ENCODE results near the gene TUBA3D.
"Not testable (repeated sequence)": the region's sequence is repeated elsewhere in the genome, so short reads cannot be mapped to it uniquely, and the experiment has no call there.

TUBA3D gene

GRCh38 chr2:131514408-131515166 lies 38.7 kb downstream of the TUBA3D start:
- not testable (repeated sequence) for DNase-seq (ENCODE audit: low spot score)

GRCh38 chr2:131515235-131515634 lies 39.3 kb downstream of the TUBA3D start:
- DNase-seq (ENCODE audit: low spot score), result not testable (repeated sequence)

DNA sequence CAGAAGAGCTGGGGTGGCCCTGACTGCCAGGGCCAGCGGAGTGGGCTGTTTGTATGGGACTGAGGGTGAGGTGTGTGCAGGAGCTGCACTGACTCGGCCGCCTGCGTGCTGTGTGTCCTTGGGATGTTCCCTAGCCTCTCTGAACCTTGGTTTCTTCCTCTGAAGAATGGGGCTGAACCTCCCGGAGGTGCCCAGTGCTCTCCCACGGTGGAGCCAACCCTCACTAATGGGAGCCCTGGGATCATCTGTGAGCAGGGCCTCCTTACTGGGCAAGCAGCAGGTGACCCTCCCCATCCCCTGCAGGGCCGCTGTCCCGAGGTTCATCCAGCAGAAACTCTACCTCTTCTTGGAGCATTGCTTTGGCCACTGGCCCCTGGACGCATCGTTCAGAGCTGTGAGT lies 40.1 kb downstream of the TUBA3D start:
- no peak for DNase-seq (ENCODE audit: low spot score)

- DNase-seq (ENCODE audit: low spot score), result not testable (repeated sequence)
Observed at GRCh38 chr2:131516621-131517020, 40.7 kb downstream of the TUBA3D start.

- DNase-seq (ENCODE audit: low spot score), result no peak
Observed at GRCh38 chr2:131517106-131517831, 41.4 kb downstream of the TUBA3D start.

DNA sequence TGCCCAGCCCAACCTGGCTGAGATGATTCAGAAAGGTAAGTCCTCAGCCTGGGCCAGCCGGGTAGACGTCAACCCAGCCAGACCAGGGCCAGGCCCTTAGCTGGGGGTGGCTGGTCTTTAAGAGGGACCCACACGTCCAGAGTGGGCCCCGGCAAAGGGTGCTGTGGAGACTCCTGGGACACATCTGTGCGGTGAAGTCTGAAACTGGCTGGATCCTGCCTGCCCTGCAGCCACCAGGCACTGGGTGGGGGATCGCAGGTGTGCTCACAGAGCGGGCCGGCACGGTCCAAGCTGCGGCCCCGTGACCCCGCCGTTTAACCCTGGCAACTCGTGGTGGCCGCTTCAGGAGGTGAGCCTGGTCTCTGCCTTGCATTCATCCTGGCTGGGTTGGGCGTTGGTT lies 41.9 kb downstream of the TUBA3D start:
- DNase-seq (ENCODE audit: low spot score), result not testable (repeated sequence)

GRCh38 chr2:131518531-131518930 lies 42.6 kb downstream of the TUBA3D start:
- not testable (repeated sequence) for DNase-seq (ENCODE audit: low spot score)

- DNase-seq (ENCODE audit: low spot score), result no peak
Observed at GRCh38 chr2:131519466-131519865, 43.5 kb downstream of the TUBA3D start.

DNA sequence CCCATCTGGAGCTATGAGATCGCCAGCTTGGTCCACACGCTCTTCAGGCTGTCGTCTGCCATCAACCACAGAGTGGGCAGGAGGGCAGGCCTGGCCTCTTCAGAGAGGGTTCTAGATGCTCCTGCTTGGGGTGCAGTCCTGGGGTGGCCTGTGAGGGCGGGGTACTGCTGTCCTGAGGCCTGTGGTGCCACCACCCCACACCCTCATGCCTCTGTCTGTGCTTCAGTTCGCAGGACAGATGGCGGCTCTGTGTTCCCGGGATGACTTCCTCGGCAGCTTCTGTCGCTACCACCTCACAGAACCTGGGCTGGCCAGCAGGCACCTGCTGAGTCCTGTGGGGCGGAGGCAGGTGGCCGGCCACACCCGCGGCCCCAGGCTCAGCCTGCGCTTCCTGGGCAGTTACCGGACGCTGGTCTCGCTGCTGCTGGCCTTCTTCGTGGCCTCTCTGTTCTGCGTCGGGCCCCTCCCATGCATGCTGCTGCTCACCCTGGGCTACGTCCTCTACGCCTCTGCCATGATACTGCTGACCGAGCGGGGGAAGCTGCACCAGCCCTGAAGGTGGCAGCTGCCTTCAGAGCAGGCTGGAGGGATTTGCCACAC lies 44.1 kb downstream of the TUBA3D start:
- DNase-seq (ENCODE audit: low spot score), result not testable (repeated sequence)

- DNase-seq (ENCODE audit: low spot score), result no peak
Observed at GRCh38 chr2:131520526-131520925, 44.6 kb downstream of the TUBA3D start.

DNA sequence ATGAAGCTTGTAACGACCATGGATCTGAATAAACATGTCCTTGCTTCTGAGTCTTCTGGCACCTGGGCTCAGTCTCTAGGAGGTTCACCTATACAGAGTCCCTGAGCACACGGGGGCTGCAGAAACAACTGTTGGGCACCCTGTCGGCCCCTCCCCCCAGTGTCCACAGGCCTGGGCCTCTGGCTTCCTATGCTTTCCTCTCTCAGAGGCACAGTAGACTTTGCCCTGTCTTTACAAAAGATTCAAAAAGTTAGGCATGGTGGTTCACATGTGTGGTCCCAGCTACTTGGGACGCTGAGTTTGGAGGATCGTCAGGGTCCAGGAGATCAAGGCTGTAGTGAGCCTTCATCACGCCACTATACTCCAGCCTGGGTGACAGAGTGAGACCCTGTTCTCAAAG lies 45.6 kb downstream of the TUBA3D start:
- DNase-seq (ENCODE audit: low spot score), result not testable (repeated sequence)

DNA sequence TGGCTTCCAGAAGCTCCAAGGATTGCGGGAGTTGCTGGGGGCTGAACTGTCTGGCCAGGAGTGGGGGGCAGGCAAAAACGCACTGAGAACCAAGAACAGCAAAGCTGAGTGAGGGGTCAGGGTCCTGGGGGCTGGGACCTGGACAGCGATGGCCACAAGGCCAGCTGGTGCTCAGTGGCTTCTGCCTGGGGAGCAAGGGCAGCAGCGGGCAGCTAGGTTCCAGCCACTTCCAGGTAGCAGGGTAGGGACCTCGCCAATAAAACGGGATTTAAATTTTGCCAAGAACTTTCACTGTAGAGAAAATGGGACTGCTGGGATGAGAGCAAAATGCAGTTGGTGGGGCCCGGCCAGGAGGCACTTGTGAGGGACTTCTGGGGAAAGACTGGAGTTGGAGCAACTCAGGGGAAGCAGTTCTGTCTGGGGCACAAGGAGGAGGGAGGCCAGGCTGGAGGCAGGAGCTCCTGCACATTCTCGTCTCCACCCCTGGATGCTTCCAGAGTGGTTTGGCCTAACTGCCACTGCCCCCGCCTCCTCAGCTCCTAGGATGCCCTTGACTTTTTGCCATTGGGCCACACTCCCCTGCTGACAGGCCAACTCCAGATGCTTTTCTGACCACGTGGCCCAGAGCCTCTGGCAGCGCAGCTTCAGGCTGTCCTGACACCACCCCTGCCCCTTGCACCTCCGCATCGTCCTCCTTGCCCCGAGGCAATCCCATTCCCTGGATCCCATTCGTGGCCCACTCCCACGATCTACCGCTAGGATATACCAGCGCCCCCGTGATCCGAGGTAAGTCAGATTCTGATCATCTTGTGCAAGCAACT lies 46.3 kb downstream of the TUBA3D start:
- DNase-seq (ENCODE audit: low spot score), result peak; percentile 5

GRCh38 chr2:131525256-131525655 lies 49.3 kb downstream of the TUBA3D start:
- not testable (repeated sequence) for DNase-seq (ENCODE audit: low spot score)

- DNase-seq (ENCODE audit: low spot score), result not testable (repeated sequence)
Observed at GRCh38 chr2:131527131-131528001, 51.4 kb downstream of the TUBA3D start, which contains the start of gene CCDC74A. CCDC74A (plus strand) TSS chr2:131527888; CDS start chr2:131527971, 83 bp downstream.

GRCh38 chr2:131528981-131529863 lies 53.3 kb downstream of the TUBA3D start:
- not testable (repeated sequence) for DNase-seq (ENCODE audit: low spot score)

- DNase-seq (ENCODE audit: low spot score), result not testable (repeated sequence)
Observed at GRCh38 chr2:131529864-131530445, 54.0 kb downstream of the TUBA3D start.

DNA sequence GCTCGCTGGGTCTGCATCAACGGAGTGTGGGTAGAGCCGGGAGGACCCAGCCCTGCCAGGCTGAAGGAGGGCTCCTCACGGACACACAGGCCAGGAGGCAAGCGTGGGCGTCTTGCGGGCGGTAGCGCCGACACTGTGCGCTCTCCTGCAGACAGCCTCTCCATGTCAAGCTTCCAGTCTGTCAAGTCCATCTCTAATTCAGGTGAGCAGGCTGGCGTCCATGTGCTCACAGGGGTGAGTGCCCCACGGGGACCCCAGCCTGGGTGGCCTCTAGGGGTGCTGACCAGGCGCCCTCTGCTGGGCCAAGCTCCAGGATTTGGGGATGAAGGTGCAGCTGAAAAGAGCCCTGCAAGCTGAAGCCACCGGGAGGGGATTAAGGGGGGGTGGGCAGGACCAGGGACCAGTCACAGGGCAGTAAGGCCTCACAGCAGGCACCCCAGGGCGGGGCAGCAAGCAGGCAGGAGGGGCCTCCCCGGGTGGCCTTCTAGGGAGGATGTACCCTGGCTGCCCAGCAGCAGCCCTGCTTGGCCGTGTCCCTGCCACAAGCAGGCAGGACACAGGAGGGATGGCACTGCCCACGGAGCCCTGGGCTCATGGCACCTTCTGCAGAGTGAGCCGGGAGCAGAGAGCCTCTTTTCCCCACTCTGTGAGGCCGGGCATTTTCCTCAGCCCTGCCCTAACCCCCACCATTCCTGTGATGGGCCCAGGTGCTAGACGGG lies 54.9 kb downstream of the TUBA3D start:
- DNase-seq (ENCODE audit: low spot score), result not testable (repeated sequence)

GRCh38 chr2:131531547-131532185 lies 55.7 kb downstream of the TUBA3D start:
- DNase-seq (ENCODE audit: low spot score), result not testable (repeated sequence)

All from AG08395 (cell line).